A549 (cell line): ENCODE measurements around the gene SOX8.

Experiments
- CHD2 ChIP-seq: fragments of 150-350 bp; IDR thresholded peaks from 2 replicates; pipeline ENCODE4 v1.6.1; 2014; ENCODE audit warnings: low read length; ENCODE audit not compliant: partially characterized antibody
- EP300 ChIP-seq, 2 experiments: fragments of >200 bp; sonication (Bioruptor Twin); formaldehyde crosslinking; IDR thresholded peaks; 2 replicates in 1 of 2; 3 replicates in 1 of 2; pipeline ENCODE4 v1.6.1; 2016 to 2017
- HDAC2 ChIP-seq: fragments of 200-600 bp; sonication (generic); IDR thresholded peaks from 2 replicates; pipeline ENCODE4 v1.6.1; 2016
- MAFK ChIP-seq: fragments of 450-650 bp; IDR thresholded peaks from 2 replicates; pipeline ENCODE4 v1.6.1; 2014; ENCODE audit not compliant: partially characterized antibody
- NPAS2 ChIP-seq: fragments of 250-450 bp; sonication (Bioruptor Pico); IDR thresholded peaks from 2 replicates; pipeline ENCODE4 v1.8.0; 2022; ENCODE audit warnings: mild to moderate bottlenecking, moderate library complexity, borderline replicate concordance
- POLR2A ChIP-seq: IDR thresholded peaks from 2 replicates; pipeline ENCODE4 v1.6.1; 2012; ENCODE audit warnings: mild to moderate bottlenecking, low read length
- POLR2AphosphoS2 ChIP-seq: conservative IDR thresholded peaks from 2 replicates; pipeline ENCODE4 v1.6.1; 2012; ENCODE audit warnings: low read length, improper control_type of control experiment, inconsistent platforms
- RAD21 ChIP-seq, 2 experiments: fragments of >200 bp in 1 of 2; sonication (Bioruptor Twin) in 1 of 2; formaldehyde crosslinking in 1 of 2; IDR thresholded peaks in 1 of 2; conservative IDR thresholded peaks in 1 of 2; 2 replicates in 1 of 2; 3 replicates in 1 of 2; pipeline ENCODE4 v1.6.1; 2012 to 2018; ENCODE audit warnings: inconsistent platforms in 1 of 2
- RARB ChIP-seq: fragments of 250-450 bp; sonication (Bioruptor Pico); IDR thresholded peaks from 2 replicates; pipeline ENCODE4 v1.8.0; 2021; ENCODE audit warnings: mild to moderate bottlenecking, moderate library complexity
- RCOR1 ChIP-seq: fragments of 150-350 bp; IDR thresholded peaks from 2 replicates; pipeline ENCODE4 v1.6.1; 2014; ENCODE audit warnings: antibody characterized with exemption, low read length, low read depth
- ZFP36 ChIP-seq: fragments of 450-650 bp; IDR thresholded peaks from 2 replicates; pipeline ENCODE4 v1.6.1; 2014; ENCODE audit warnings: borderline replicate concordance; ENCODE audit not compliant: partially characterized antibody
- ZNF302 ChIP-seq: fragments of 250-450 bp; sonication (Bioruptor Pico); IDR thresholded peaks from 2 replicates; pipeline ENCODE4 v1.9.0; 2021; ENCODE audit warnings: inconsistent platforms, mild to moderate bottlenecking, moderate library complexity
- TF ChIP-seq, protein P1 (sequence below): fragments of >200 bp; sonication (Bioruptor Twin); formaldehyde crosslinking; IDR thresholded peaks from 3 replicates; pipeline ENCODE4 v1.5.1; 2016

DNA sequence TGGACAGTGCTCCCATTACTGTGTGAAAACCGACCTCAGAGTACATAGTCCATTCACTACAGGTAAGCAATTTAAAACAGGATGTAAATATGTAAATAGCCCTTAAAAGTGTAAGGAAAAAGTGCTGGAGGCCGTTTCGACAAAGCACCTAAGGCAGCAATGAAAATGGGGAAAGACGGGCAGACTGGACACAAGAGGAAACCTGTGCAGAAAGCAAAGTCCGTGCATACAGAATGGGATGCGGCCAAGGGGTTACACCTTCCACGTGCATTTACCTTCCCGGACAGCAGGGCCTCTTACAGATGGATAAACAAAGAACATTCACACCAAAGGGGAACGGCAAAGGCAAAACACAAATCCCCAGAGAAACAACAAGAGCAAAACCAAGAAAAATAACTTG lies 42.8 kb upstream of the SOX8 start:
- no peak for TF ChIP-seq ZFP36
- TF ChIP-seq POLR2A = no peak
- TF ChIP-seq, protein P1, sequence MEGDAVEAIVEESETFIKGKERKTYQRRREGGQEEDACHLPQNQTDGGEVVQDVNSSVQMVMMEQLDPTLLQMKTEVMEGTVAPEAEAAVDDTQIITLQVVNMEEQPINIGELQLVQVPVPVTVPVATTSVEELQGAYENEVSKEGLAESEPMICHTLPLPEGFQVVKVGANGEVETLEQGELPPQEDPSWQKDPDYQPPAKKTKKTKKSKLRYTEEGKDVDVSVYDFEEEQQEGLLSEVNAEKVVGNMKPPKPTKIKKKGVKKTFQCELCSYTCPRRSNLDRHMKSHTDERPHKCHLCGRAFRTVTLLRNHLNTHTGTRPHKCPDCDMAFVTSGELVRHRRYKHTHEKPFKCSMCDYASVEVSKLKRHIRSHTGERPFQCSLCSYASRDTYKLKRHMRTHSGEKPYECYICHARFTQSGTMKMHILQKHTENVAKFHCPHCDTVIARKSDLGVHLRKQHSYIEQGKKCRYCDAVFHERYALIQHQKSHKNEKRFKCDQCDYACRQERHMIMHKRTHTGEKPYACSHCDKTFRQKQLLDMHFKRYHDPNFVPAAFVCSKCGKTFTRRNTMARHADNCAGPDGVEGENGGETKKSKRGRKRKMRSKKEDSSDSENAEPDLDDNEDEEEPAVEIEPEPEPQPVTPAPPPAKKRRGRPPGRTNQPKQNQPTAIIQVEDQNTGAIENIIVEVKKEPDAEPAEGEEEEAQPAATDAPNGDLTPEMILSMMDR = no peak
- TF ChIP-seq EP300 (IDR thresholded peaks at IDR 0.05) = no peak
- TF ChIP-seq MAFK = no peak
- TF ChIP-seq CHD2 = no peak
- TF ChIP-seq ZNF302 (CRISPR knock-in tag) = no peak
- no peak for TF ChIP-seq RAD21 (conservative IDR thresholded peaks at IDR 0.05 in 1 of 2, IDR thresholded peaks at IDR 0.05 in 1 of 2)
- no peak for TF ChIP-seq RARB (CRISPR knock-in tag)
- no peak for TF ChIP-seq HDAC2
- no peak for TF ChIP-seq POLR2AphosphoS2
- no peak for TF ChIP-seq RCOR1
- no peak for TF ChIP-seq NPAS2 (CRISPR knock-in tag)
